ENCODE data around the gene MZB1. TPM values are rescaled to one million over a fixed set of nuclear protein-coding genes. Genes with fewer than 3 reads are reported as not detected.

Gene MZB1
- total and polyA plus RNA-seq, 2 of the 8 experiments (the other 6 are each of a cell fraction or from before 2014, with no cell fraction given), result 0.39 to 0.47 TPM

- no peak overlapping the region for H3K56ac ChIP-seq (replicated peaks; ENCODE audit: insufficient read length, low read depth, low read length)
- H2BK20ac ChIP-seq (ENCODE audit: low read length), result no peak overlapping the region
- no peak for FAIRE-seq
- no peak overlapping the region for H3K9ac ChIP-seq (replicated peaks in 1 of 4; ENCODE audit: extremely low read depth in 1 of 4, low read depth in 3 of 4, low read length in 3 of 4)
- no peak overlapping the region for H4K8ac ChIP-seq (ENCODE audit: extremely low read depth, insufficient read depth, low read length)
- H3K4ac ChIP-seq (replicated peaks; ENCODE audit: insufficient read length, low read depth, low read length), result no peak overlapping the region
- H3K27ac ChIP-seq (ENCODE audit: low read depth, low read length), result no peak overlapping the region
- H3K4me2 ChIP-seq (ENCODE audit: insufficient read depth in 1 of 2, low read depth in 2 of 2, low read length in 2 of 2), result no peak overlapping the region
- no peak overlapping the region for H4K5ac ChIP-seq (ENCODE audit: insufficient read length, low read depth, low read length)
- H2BK5ac ChIP-seq (ENCODE audit: low read depth, low read length), result no peak overlapping the region
- no peak overlapping the region for H3K14ac ChIP-seq (ENCODE audit: insufficient read length)
- H2AFZ ChIP-seq (ENCODE audit: low read length), result no peak overlapping the region
- DNase-seq (ENCODE audit: low read depth in 1 of 2, low spot score in 2 of 2), result no peak
- no peaks in the 10 kb centered on the region for H3K4me1 ChIP-seq (replicated peaks in 1 of 4; ENCODE audit: control insufficient read depth in 3 of 4, insufficient read depth in 4 of 4, low read length in 3 of 4)
- 97% methylated on average over 5 of the region's 5 CpGs; no CpG with 5 or more reads in 1 of the 2 experiments for WGBS, 2 experiments (ENCODE audit: extremely low coverage in 1 of 2, insufficient coverage in 1 of 2, insufficient read length in 1 of 2, insufficient replicate concordance in 2 of 2, low coverage in 1 of 2, low lambda C conversion rate in 2 of 2, missing lambda C conversion rate in 1 of 2)
- H3K9me3 ChIP-seq (ENCODE audit: insufficient read depth in 2 of 2, low read depth in 1 of 2, low read length in 1 of 2), result no peaks in the 10 kb centered on the region
- H3K23ac ChIP-seq (ENCODE audit: insufficient read length), result no peak overlapping the region
- H3K18ac ChIP-seq (ENCODE audit: extremely low read depth, low read length), result no peak overlapping the region
- no peak overlapping the region for H2BK12ac ChIP-seq (ENCODE audit: low read depth, low read length)
- no peak overlapping the region for H4K91ac ChIP-seq (replicated peaks; ENCODE audit: insufficient read length, low read length)
- H2BK120ac ChIP-seq (replicated peaks; ENCODE audit: low read depth, low read length), result no peak overlapping the region
- ChIA-PET POLR2A (ENCODE audit: partially characterized antibody) (interaction anchor here (4.2 kb wide), 1 partner anchor 13 kb away, joined by 15 read pairs; the partner anchor contains the start of gene DNAJC18), CTCF (ENCODE audit: partially characterized antibody) (interaction anchor here (1.1 to 9.9 kb wide), 4 partner anchors 48 to 162 kb away, joined by 3 to 319 read pairs (median 22); no protein-coding TSS in a partner anchor)
- peaks cover 5 to 34% (median 15%) of the 10 kb centered on the region in 4 experiments; a peak in 7 of 8 replicates for H3K36me3 ChIP-seq (ENCODE audit: control insufficient read depth in 2 of 4, insufficient read depth in 4 of 4, low read length in 3 of 4)
- H3K79me1 ChIP-seq (ENCODE audit: low read depth, low read length), result no peaks in the 10 kb centered on the region
- H2BK15ac ChIP-seq (ENCODE audit: low read length), result no peak overlapping the region
- no peaks in the 10 kb centered on the region for H3K79me2 ChIP-seq (ENCODE audit: control insufficient read depth in 1 of 2, insufficient read depth in 2 of 2, low read length in 2 of 2)
- H3K27me3 ChIP-seq (replicated peaks in 1 of 4; ENCODE audit: control insufficient read depth in 3 of 4, extremely low read depth in 1 of 4, insufficient read depth in 3 of 4, low read length in 3 of 4), result no peaks in the 10 kb centered on the region
- H4K20me1 ChIP-seq (replicated peaks in 1 of 2; ENCODE audit: control insufficient read depth in 1 of 2, insufficient read depth in 2 of 2, low read length in 2 of 2), result no peaks in the 10 kb centered on the region
- no peak overlapping the region for H2AK5ac ChIP-seq (ENCODE audit: low read depth, low read length)
- no peaks in the 10 kb centered on the region for H3K23me2 ChIP-seq (ENCODE audit: low read depth, low read length)
- no peak overlapping the region for H3K4me3 ChIP-seq (ENCODE audit: extremely low read depth in 1 of 4, insufficient read depth in 2 of 4, low read depth in 3 of 4, low read length in 4 of 4)
- TF ChIP-seq SIN3A (conservative IDR thresholded peaks at IDR 0.05 in 1 of 2, IDR thresholded peaks at IDR 0.05 in 1 of 2; ENCODE audit: low read depth in 1 of 2, low read length in 2 of 2) (no peak), BRCA1 (IDR thresholded peaks at IDR 0.05; ENCODE audit: low read depth, low read length) (no peak), GABPA (IDR thresholded peaks at IDR 0.05; ENCODE audit: borderline replicate concordance, insufficient read depth, low read length) (no peak), HDAC2 (IDR thresholded peaks at IDR 0.05; ENCODE audit: borderline replicate concordance in 1 of 2, low read depth in 2 of 2, low read length in 2 of 2) (no peak), RFX5 (IDR thresholded peaks at IDR 0.05; ENCODE audit: borderline replicate concordance, low read depth, low read length) (no peak), JUND (IDR thresholded peaks at IDR 0.05; ENCODE audit: low read length) (no peak), BACH1 (IDR thresholded peaks at IDR 0.05; ENCODE audit: low read length) (no peak)
Observed at GRCh38 chr5:139425497-139425896, 35.8 kb upstream of the MZB1 start.
